K562 (cell line): ENCODE data around the gene SEC16A. TPM values are rescaled to one million over a fixed set of nuclear protein-coding genes. Genes with fewer than 3 reads are reported as not detected.

Experiments used
- BHLHE40 ChIP-seq: IDR thresholded peaks from 2 replicates; pipeline ENCODE4 v1.6.1; 2011; ENCODE audit warnings: low read length, improper control_type of control experiment
- CREB1 ChIP-seq, 2 experiments: sonication (generic) in 1 of 2; formaldehyde crosslinking in 1 of 2; IDR thresholded peaks; 2 replicates each; pipeline versions ENCODE4 v1.6.1 to v1.8.0; 2012 to 2022; ENCODE audit warnings: inconsistent platforms in 1 of 2, mild to moderate bottlenecking in 1 of 2, missing genetic modification reagents in 1 of 2, moderate library complexity in 1 of 2
- FOXK2 ChIP-seq, 2 experiments: fragments of 450-650 bp; IDR thresholded peaks in 1 of 2; conservative IDR thresholded peaks in 1 of 2; 2 replicates each; pipeline ENCODE4 v1.6.1; 2016; ENCODE audit warnings: low read depth in 2 of 2, mild to moderate bottlenecking in 1 of 2
- JUND ChIP-seq, 2 experiments: IDR thresholded peaks; 2 replicates in 1 of 2; 3 replicates in 1 of 2; pipeline ENCODE4 v1.6.1; 2011; ENCODE audit warnings: borderline replicate concordance in 2 of 2, low read depth in 2 of 2, low read length in 2 of 2, improper control_type of control experiment in 1 of 2, missing biosample characterization in 1 of 2, missing genetic modification characterization in 1 of 2, missing genetic modification reagents in 1 of 2
- MAFG ChIP-seq: fragments of 450-650 bp; conservative IDR thresholded peaks from 2 replicates; pipeline ENCODE4 v1.6.1; 2016; ENCODE audit warnings: missing genetic modification characterization, missing compliant biosample characterization
- MED1 ChIP-seq: sonication (generic); formaldehyde crosslinking; IDR thresholded peaks from 2 replicates; pipeline ENCODE4 v1.8.1; 2023; ENCODE audit warnings: missing genetic modification reagents, borderline replicate concordance
- MTF1 ChIP-seq: fragments of 250-450 bp; sonication (Bioruptor Pico); IDR thresholded peaks from 2 replicates; pipeline ENCODE4 v1.9.0; 2021; ENCODE audit warnings: moderate library complexity, mild to moderate bottlenecking, inconsistent platforms, borderline replicate concordance
- NFIX ChIP-seq: fragments of 250-450 bp; sonication (Bioruptor Pico); IDR thresholded peaks from 2 replicates; pipeline ENCODE4 v1.4.0; 2020; ENCODE audit warnings: low read depth, mild to moderate bottlenecking, moderate library complexity
- NR3C1 ChIP-seq: sonication (generic); formaldehyde crosslinking; IDR thresholded peaks from 2 replicates; pipeline ENCODE4 v1.8.1; 2022; ENCODE audit warnings: missing genetic modification reagents
- PHF8 ChIP-seq: fragments of 200-600 bp; sonication (generic); IDR thresholded peaks from 2 replicates; pipeline ENCODE4 v1.6.1; 2012; ENCODE audit warnings: mixed run types, mild to moderate bottlenecking, inconsistent platforms, low read length, moderate library complexity, borderline replicate concordance
- SPI1 ChIP-seq: IDR thresholded peaks from 2 replicates; pipeline ENCODE4 v1.6.1; 2011; ENCODE audit warnings: low read depth, low read length, control low read depth, borderline replicate concordance
- SRSF1 ChIP-seq: fragments of 200-400 bp; formaldehyde crosslinking; IDR thresholded peaks from 2 replicates; pipeline ENCODE4 v1.6.1; 2017; ENCODE audit warnings: mild to moderate bottlenecking, low read depth, low read length, moderate library complexity
- USF2 ChIP-seq: sonication (generic); formaldehyde crosslinking; IDR thresholded peaks from 2 replicates; pipeline ENCODE4 v1.5.0; 2020; ENCODE audit warnings: missing genetic modification reagents
- ZNF57 ChIP-seq: fragments of 450-650 bp; formaldehyde crosslinking; IDR thresholded peaks from 2 replicates; pipeline ENCODE4 v1.4.0; 2020; ENCODE audit warnings: mild to moderate bottlenecking, moderate library complexity
- ZNF589 ChIP-seq: fragments of 200-800 bp; sonication (Bioruptor generic); IDR thresholded peaks from 2 replicates; pipeline ENCODE4 v1.6.1; 2016; ENCODE audit warnings: low read depth, missing genetic modification characterization, missing compliant biosample characterization
- polyA plus RNA-seq, 8 experiments: library from polyadenylated mRNA; depleted of rRNA in 4 of 8; stranded (reverse) in 5 of 8; unstranded in 3 of 8; fragments of >200 nt; fragmentation: Nextera tagmentation in 2 of 8; fragmentation: Illumina TruSeq in 1 of 8; extraction: Ambion mirVana in 2 of 8; extraction: Trizol in 1 of 8; gene quantifications; 2 replicates each; pipeline versions ENCODE4 v1.2.1 to v1.2.3, GENCODE V29; 2011 to 2014; ENCODE audit warnings: inconsistent platforms in 1 of 8, missing spikeins in 1 of 8
- total RNA-seq, 7 experiments: library from RNA; depleted of rRNA in 6 of 7; stranded (reverse); fragments of >200 nt in 6 of 7; fragmentation: Illumina TruSeq in 2 of 7; extraction: Trizol in 2 of 7; gene quantifications; 2 replicates each; pipeline versions ENCODE4 v1.2.1 to v1.2.3, GENCODE V29; 2011 to 2021; ENCODE audit warnings: low replicate concordance in 1 of 7
- TF ChIP-seq, protein P1 (sequence below): fragments of 250-450 bp; sonication (Bioruptor Pico); IDR thresholded peaks from 2 replicates; pipeline ENCODE4 v1.5.0; 2021; ENCODE audit warnings: mild to moderate bottlenecking, moderate library complexity
- TF ChIP-seq, protein P2 (sequence below): fragments of 450-650 bp; IDR thresholded peaks from 2 replicates; pipeline ENCODE4 v1.6.1; 2016; ENCODE audit warnings: antibody characterized with exemption
- TF ChIP-seq, protein P3 (sequence below): fragments of 200-800 bp; sonication (Bioruptor generic); IDR thresholded peaks from 2 replicates; pipeline ENCODE4 v1.6.1; 2017; ENCODE audit warnings: missing genetic modification characterization, missing compliant biosample characterization

Gene SEC16A
- total and polyA plus RNA-seq, 9 of the 15 experiments (the other 6 are each of a cell fraction or from before 2014, with no cell fraction given), result 8.3 to 62.8 (median 14.0) TPM

DNA sequence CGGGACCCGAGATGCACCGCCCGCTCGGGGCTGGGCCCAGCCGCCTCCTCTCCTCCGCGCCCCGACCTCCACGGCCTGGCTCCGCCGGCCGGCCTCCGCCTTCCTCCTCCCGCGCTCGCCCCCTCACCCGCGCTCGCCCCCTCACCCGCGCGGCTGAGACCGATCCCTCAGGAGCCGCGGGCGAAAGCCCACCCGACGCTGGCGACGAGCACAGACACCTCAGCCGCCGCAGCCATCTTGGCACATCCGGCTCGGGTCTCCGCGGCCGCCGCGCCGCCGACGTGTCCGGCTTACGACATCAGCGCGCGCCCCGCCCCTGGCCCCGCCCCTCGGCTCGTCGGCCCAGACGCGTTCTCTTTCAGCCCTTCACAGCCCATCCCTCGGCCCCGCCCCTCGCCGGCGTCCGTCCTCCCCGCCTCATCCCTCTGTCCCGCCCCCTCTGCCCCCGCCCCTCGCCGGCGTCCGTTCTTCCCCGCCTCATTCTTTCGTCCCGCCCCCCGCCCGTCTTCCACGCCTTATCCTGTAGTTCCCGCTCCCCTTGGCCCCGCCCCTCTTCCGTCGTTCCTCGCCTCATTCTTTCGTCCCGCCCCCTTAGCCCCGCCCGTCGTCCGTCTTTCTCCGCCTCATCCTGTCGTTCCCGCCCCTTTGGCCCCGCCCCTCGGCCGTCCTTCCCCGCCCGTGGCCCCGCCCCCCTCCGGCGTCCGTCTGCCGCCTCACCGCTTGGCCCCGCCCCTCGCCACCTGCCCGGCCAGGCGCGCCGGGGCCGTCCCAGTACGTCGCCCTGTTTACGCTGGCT lies at the start of gene SEC16A (continued):
- TF ChIP-seq, protein P1, sequence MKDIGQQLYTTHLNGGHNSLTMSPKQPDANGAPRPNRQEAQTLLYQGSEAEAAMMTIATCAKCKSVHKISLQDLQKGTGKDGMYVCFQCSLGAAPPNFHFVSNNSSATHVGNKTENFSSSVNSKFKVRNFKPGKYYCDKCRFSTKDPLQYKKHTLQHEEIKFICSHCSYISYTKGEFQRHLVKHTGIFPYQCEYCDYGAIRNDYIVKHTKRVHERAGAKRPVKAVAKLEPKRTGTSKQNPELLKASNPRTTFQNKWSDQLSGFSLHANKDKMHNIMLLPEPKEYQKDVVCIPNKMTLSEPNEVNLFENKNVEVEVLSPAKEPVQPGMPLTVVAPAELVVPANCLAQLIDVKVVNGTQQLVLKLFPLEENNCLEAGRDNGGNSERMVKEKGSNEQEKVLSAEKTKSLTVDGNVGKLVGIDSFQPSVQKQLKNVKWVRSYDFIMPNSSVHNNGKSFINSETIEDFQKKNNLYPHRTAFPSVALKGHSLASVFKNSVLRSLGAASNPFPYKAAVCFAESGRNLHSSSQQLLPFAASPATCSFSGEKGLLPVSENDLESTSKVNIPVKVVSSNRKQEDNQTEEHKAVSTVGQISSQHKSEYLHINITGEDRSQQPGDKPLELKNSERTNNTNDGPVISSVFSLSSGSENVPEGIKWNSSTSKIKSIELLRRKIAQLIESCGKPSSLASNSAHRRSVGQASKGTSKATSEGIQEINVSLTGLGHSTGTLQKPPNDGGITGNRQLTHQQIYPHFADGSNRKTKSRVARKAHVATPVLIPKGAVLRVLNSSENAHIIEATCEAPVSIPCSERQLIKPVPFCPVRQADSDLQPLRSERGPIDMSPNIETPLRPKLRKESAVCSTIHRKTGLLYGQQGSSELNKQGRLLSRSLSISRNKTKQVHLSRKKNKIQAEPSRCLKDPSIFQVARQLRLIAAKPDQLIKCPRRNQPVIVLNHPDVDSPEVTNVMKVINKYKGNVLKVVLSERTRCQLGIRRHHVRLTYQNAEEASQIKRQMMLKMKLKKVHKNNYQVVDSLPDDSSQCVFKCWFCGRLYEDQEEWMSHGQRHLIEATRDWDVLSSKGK (CRISPR knock-in tag), result no peak
- TF ChIP-seq MAFG, result no peak
- no peak for TF ChIP-seq ZNF589
- no peak for TF ChIP-seq FOXK2 (conservative IDR thresholded peaks at IDR 0.05 in 1 of 2, IDR thresholded peaks at IDR 0.05 in 1 of 2; ENCODE audit: low read depth in 2 of 2)
- TF ChIP-seq MTF1 (CRISPR knock-in tag), result no peak
- TF ChIP-seq SPI1, result no peak
- no peak for TF ChIP-seq ZNF57 (CRISPR knock-in tag)
- TF ChIP-seq BHLHE40, result no peak
- 0 out of 2 replicates have a peak, but pooled peaks have one; percentile 49 for TF ChIP-seq JUND (IDR thresholded peaks at IDR 0.05; ENCODE audit: borderline replicate concordance, low read depth, low read length)
- no peak; the same call in 2 of the 3 replicates for TF ChIP-seq JUND (tag; IDR thresholded peaks at IDR 0.05; ENCODE audit: borderline replicate concordance, low read depth, low read length)
- TF ChIP-seq MED1 (CRISPR knock-in tag), result no peak
- TF ChIP-seq, protein P2, sequence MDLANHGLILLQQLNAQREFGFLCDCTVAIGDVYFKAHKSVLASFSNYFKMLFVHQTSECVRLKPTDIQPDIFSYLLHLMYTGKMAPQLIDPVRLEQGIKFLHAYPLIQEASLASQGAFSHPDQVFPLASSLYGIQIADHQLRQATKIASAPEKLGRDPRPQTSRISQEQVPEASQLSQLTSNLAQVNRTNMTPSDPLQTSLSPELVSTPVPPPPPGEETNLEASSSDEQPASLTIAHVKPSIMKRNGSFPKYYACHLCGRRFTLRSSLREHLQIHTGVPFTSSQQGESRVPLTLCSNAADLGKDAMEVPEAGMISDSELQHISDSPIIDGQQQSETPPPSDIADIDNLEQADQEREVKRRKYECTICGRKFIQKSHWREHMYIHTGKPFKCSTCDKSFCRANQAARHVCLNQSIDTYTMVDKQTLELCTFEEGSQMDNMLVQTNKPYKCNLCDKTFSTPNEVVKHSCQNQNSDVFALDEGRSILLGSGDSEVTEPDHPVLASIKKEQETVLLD, result no peak
- no peak for TF ChIP-seq NFIX (CRISPR knock-in tag)
- no peak for TF ChIP-seq USF2 (CRISPR knock-in tag)
- TF ChIP-seq PHF8, result peak; percentile 55
- peak; percentile 99 for TF ChIP-seq CREB1 (IDR thresholded peaks at IDR 0.05)
- peak; percentile 97 for TF ChIP-seq CREB1 (CRISPR knock-in tag; IDR thresholded peaks at IDR 0.05)
- TF ChIP-seq, protein P3, sequence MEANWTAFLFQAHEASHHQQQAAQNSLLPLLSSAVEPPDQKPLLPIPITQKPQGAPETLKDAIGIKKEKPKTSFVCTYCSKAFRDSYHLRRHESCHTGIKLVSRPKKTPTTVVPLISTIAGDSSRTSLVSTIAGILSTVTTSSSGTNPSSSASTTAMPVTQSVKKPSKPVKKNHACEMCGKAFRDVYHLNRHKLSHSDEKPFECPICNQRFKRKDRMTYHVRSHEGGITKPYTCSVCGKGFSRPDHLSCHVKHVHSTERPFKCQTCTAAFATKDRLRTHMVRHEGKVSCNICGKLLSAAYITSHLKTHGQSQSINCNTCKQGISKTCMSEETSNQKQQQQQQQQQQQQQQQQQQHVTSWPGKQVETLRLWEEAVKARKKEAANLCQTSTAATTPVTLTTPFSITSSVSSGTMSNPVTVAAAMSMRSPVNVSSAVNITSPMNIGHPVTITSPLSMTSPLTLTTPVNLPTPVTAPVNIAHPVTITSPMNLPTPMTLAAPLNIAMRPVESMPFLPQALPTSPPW (CRISPR knock-in tag), result peak; percentile 91
- TF ChIP-seq SRSF1, result no peak
- TF ChIP-seq NR3C1 (CRISPR knock-in tag), result no peak
